GM21737 (cell line): Measurements from ENCODE around the gene ALDH1A3.

ENCODE experiments used
- ATAC-seq: cut with Tn5 transposase; IDR thresholded peaks from one replicate; pipeline ENCODE4 v1.9.1; 2021; ENCODE audit warnings: mild to moderate bottlenecking, moderate library complexity; ENCODE audit not compliant: unreplicated experiment

The ALDH1A3 gene

GRCh38 chr15:100880897-100881242 lies 1.2 kb downstream of the ALDH1A3 start:
- ATAC-seq, result no peak

- ATAC-seq, result no peak
Observed at GRCh38 chr15:100881573-100882336, 2.1 kb downstream of the ALDH1A3 start.

- no peak for ATAC-seq
Observed at GRCh38 chr15:100885116-100885515, 5.5 kb downstream of the ALDH1A3 start.

GRCh38 chr15:100885811-100886210 lies 6.2 kb downstream of the ALDH1A3 start:
- no peak for ATAC-seq

GRCh38 chr15:100887211-100887913 lies 7.7 kb downstream of the ALDH1A3 start:
- no peak for ATAC-seq

GRCh38 chr15:100889385-100890050 lies 9.9 kb downstream of the ALDH1A3 start:
- ATAC-seq, result no peak

- ATAC-seq, result no peak
Observed at GRCh38 chr15:100890051-100890720, 10.6 kb downstream of the ALDH1A3 start.

- no peak for ATAC-seq
Observed at GRCh38 chr15:100890850-100891249, 11.2 kb downstream of the ALDH1A3 start.

GRCh38 chr15:100891307-100892012 lies 11.8 kb downstream of the ALDH1A3 start:
- no peak for ATAC-seq

- no peak for ATAC-seq
Observed at GRCh38 chr15:100892013-100892355, 12.4 kb downstream of the ALDH1A3 start.

- no peak for ATAC-seq
Observed at GRCh38 chr15:100893261-100893963, 13.8 kb downstream of the ALDH1A3 start.

GRCh38 chr15:100893964-100894295 lies 14.3 kb downstream of the ALDH1A3 start:
- no peak for ATAC-seq

- ATAC-seq, result no peak
Observed at GRCh38 chr15:100895721-100896120, 16.1 kb downstream of the ALDH1A3 start.

- ATAC-seq, result no peak
Observed at GRCh38 chr15:100897221-100898151, 17.9 kb downstream of the ALDH1A3 start.

- ATAC-seq, result no peak
Observed at GRCh38 chr15:100898152-100898490, 18.5 kb downstream of the ALDH1A3 start.

GRCh38 chr15:100898661-100899462 lies 19.2 kb downstream of the ALDH1A3 start:
- ATAC-seq, result no peak

- ATAC-seq, result no peak
Observed at GRCh38 chr15:100899601-100900000, 20.0 kb downstream of the ALDH1A3 start.

GRCh38 chr15:100900136-100900794 lies 20.6 kb downstream of the ALDH1A3 start:
- no peak for ATAC-seq
